NT2/D1 (cell line): Measurements from ENCODE around the gene HAUS1.

ENCODE experiments used
- SUZ12 ChIP-seq: IDR thresholded peaks from 2 replicates; pipeline ENCODE4 v1.6.1; 2011; ENCODE audit not compliant: insufficient read length, insufficient read depth; ENCODE audit errors: extremely low read depth
- YY1 ChIP-seq: IDR thresholded peaks from 2 replicates; pipeline ENCODE4 v1.6.1; 2011; ENCODE audit not compliant: insufficient read length, insufficient read depth

DNA sequence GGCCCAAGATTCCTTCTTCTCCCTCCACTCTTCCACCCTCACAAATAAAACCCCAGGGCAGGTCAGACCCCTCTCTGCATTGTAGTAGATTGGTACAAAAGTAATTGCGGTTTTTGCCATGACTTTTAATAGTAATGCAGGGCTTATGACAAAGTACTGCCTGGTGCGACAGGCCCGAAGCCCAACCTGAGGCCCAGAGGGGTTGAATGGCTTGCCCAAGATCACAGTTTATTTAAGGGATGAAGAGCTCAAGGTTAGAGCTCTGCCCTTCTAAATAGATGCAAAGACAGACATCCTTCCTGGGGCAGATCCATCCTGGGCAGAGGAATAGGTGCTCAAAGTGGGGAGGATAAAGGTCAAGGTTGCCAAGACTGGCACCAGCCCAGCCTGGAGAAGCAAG is 31.2 kb upstream of the HAUS1 start:
- TF ChIP-seq YY1 (no peak), SUZ12 (no peak)
